GM13977 (cell line): ENCODE data around the gene VAPB.

ENCODE experiments used
- DNase-seq: peaks from one replicate; pipeline ENCODE4 v3.0.0; 2012; ENCODE audit warnings: low spot score
- in situ Hi-C: fragments of 300-500 bp; cut with MboI; formaldehyde crosslinking; loops from one replicate; pipeline ENCODE4 v1.12.0; 2022; ENCODE audit warnings: low sequenced_read_pairs, low pct_unique_long_range_greater_than_20kb, mixed read lengths, inconsistent platforms; ENCODE audit not compliant: unreplicated experiment
- TF ChIP-seq, protein P1 (sequence below): IDR thresholded peaks from 2 replicates; pipeline ENCODE4 v1.5.1; 2012; ENCODE audit warnings: mild to moderate bottlenecking, control low read depth; ENCODE audit not compliant: insufficient read depth; ENCODE audit errors: extremely low read depth, missing control alignments

VAPB gene

DNA sequence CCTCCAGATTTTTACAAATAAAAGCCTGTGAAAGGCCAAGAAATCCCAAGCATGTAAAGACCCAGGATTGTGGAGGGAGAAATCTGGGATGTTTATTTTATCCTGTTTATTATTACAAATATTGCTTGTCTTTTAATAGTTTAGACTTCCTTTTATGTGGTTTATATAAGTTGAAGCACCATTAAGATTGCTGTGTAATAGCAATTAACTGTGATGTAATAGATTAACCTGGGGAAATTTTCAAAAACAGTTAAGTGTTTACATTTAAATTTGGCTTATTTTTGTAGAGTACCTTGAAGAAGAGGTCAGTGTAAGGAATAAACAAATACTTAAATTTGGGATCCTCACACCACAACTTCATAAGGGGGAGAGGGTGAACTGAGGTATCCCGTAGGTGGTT is 27.0 kb downstream of the VAPB start:
- no peak for DNase-seq
- TF ChIP-seq, protein P1, sequence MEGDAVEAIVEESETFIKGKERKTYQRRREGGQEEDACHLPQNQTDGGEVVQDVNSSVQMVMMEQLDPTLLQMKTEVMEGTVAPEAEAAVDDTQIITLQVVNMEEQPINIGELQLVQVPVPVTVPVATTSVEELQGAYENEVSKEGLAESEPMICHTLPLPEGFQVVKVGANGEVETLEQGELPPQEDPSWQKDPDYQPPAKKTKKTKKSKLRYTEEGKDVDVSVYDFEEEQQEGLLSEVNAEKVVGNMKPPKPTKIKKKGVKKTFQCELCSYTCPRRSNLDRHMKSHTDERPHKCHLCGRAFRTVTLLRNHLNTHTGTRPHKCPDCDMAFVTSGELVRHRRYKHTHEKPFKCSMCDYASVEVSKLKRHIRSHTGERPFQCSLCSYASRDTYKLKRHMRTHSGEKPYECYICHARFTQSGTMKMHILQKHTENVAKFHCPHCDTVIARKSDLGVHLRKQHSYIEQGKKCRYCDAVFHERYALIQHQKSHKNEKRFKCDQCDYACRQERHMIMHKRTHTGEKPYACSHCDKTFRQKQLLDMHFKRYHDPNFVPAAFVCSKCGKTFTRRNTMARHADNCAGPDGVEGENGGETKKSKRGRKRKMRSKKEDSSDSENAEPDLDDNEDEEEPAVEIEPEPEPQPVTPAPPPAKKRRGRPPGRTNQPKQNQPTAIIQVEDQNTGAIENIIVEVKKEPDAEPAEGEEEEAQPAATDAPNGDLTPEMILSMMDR = no peak
- in situ Hi-C loops = no loop called here

DNA sequence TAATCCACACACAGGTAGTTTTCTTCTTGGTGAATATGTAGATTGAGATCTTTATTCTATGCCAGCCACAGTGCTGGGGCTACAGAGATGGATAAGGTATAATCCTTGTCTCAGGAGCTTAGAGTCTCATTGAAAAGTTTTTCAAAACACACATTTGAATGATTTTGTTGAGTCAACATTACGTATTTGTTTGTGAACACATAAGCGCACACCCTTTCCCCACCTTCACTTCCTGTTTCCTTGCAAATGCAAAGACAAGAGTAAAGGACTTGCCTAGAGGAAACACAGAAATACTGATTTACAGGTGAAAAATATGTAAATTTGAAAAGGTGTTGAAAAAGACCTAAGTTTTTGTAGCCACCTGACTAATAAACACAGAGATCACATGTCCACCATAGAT is 27.8 kb downstream of the VAPB start:
- in situ Hi-C loops = no loop called here
- TF ChIP-seq, protein P1 = no peak

DNA sequence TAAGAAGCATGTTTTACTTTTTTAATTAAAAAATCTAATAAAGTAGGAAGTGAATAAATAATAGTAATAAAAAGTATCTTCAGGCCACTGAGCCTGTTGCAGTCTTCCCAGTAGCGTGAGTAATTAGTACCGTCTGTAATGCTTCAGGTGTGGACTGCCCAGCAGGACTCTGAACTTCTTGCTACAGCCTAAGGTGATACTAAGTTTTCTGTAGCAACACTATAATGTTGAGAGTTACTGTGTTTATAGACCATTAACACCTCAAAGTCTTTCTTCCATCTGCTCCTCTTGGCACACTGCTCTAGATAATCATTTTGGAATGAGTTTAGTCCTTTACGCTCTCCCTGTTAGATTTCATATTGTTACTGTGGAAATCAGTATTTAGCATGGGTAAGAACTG is 28.4 kb downstream of the VAPB start:
- TF ChIP-seq, protein P1 = no peak
- in situ Hi-C loops = no loop called here
- DNase-seq = no peak

More for the DNA sequence above, 27.8 kb downstream of the VAPB start:
- DNase-seq = no peak

DNA sequence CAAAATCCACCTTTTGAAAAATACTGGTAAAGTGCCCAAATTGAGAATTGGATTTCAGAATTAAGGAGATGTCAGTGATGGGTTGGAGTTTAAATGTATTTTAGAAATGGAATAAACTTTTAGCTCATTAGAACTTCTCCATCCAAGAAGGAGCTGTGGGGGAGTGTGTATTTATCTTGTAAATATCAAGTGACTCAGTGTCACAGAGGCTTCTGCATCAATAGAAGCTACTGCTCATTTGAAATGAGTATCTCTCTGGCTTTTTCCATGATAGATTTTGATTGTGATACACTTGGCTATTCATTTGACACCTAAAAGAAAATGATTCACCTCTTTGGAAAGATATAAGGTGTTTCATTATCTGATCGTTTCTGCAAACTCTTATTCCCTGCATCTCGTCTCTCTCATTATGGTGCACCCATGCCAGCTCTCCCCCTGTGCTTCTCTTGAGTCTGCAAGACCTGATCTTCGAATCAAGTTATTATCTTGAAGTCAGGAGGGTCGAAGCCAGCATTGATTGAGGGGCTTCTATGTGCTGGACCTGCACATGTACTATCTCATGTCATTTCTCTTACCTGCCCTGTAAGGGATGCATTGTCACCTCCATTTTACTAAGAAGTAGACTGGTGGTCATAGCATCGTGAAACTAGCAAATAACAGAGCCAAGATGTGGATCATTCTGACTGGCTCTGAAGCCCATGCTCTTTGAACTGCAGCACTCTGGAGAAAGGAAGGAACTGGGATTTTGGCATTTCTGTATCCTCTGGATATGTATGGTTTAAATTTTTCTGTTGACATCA is 30.1 kb downstream of the VAPB start:
- in situ Hi-C loops = no loop called here
- TF ChIP-seq, protein P1 = no peak
- DNase-seq = no peak

DNA sequence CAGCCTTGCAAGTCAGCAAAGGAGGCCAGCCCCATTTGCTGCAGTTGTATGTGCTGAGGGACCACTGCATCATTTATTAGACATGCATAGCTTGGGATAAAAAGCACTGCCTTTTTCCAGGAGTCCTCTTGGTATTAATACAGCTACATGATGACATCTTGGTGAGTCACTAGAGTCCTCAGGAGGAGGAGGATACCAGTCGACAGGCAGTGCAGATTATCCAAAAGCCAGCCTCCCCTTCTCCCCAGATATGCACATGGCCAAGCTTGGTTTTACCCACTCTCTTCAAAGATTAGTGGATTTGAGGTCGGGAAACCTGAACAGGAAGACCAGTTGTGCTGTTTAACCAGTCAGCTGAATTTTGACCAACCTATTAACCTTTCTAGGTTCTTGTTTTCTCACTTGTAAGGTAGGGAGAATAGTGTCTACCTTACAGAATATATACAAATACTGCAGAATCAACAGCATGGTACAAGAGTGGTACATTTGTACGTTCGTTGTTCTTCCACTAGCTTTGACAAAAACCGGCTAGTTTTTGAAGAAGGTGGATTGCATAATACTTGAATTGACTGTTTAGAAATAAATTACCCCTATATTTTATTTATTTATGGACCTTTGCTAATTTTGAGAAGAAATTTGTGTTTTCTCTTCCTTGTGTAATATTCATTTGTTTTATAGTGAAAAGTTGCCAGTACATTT is 31.9 kb downstream of the VAPB start:
- TF ChIP-seq, protein P1 = no peak
- in situ Hi-C loops = no loop called here
- no peak for DNase-seq

DNA sequence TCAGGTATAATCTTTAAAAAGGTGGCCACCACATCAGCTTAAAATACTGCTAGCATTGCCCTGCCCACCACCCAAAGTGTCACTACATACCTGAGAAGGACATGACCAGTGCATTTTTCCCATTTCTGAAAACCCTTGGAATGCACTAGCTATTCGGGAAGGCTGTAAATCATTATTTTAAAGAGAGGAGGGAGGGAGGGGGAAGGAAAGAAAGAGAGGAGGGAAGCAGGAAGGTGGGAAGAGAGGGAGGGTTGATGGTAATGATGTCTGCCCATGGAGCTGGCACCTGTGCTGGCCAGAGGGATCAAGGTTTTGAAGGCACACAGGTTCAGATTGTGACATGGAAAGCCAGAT is 32.4 kb downstream of the VAPB start:
- TF ChIP-seq, protein P1 = no peak
- DNase-seq = no peak
- in situ Hi-C loops = no loop called here
